Neuron (in vitro differentiated cells): ENCODE data around the gene SLC27A3.

Source experiments
- H2AFZ ChIP-seq: one replicate; pipeline ENCODE4 v1.6.1; 2013; ENCODE audit warnings: low read depth, mild to moderate bottlenecking, inconsistent platforms, low read length, moderate library complexity
- H3K27me3 ChIP-seq: one replicate; pipeline ENCODE4 v1.6.1; 2013; ENCODE audit warnings: low read length; ENCODE audit not compliant: insufficient read depth
- H3K36me3 ChIP-seq: one replicate; pipeline ENCODE4 v1.6.1; 2013; ENCODE audit warnings: low read length; ENCODE audit not compliant: insufficient read depth
- H3K4me1 ChIP-seq: one replicate; pipeline ENCODE4 v1.6.1; 2013; ENCODE audit warnings: low read length; ENCODE audit not compliant: insufficient read depth
- H3K4me3 ChIP-seq: 2 replicates; pipeline ENCODE4 v1.5.1; 2013; ENCODE audit warnings: mild to moderate bottlenecking, low read length, moderate library complexity
- H3K9me3 ChIP-seq: one replicate; pipeline ENCODE4 v1.6.1; 2013; ENCODE audit warnings: low read length

The SLC27A3 gene

GRCh38 chr1:153803470-153804056, 28.4 kb downstream of the SLC27A3 start:
- Histone ChIP-seq H3K4me1 (no peaks in the 10 kb centered on the region), H3K4me3 (no peak overlapping the region), H2AFZ (no peak overlapping the region), H3K36me3 (peaks cover 58% of the 10 kb centered on the region), H3K27me3 (no peaks in the 10 kb centered on the region), H3K9me3 (no peaks in the 10 kb centered on the region)

DNA sequence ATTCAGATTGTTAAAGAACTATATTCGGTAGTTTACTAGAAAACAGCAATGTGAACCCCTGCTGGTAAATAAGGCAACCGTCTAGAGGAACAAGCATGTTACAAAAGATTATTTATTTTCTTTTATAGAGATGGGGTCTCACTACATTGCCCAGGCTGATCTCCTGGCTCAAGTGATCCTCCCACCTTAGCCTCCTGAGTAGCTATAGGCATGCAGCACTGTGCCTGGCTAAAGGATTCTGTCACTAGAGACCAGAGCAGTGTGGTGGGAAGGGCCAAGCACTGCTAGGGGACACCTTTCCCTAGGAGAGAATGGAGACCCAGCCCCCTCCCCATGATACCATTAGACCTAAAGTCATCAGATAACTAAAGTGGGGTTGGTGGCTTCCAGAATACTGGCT, 28.9 kb downstream of the SLC27A3 start:
- Histone ChIP-seq H3K4me3 (no peak overlapping the region), H2AFZ (no peak overlapping the region), H3K4me1 (no peaks in the 10 kb centered on the region), H3K27me3 (no peaks in the 10 kb centered on the region), H3K9me3 (no peaks in the 10 kb centered on the region), H3K36me3 (peaks cover 56% of the 10 kb centered on the region)

DNA sequence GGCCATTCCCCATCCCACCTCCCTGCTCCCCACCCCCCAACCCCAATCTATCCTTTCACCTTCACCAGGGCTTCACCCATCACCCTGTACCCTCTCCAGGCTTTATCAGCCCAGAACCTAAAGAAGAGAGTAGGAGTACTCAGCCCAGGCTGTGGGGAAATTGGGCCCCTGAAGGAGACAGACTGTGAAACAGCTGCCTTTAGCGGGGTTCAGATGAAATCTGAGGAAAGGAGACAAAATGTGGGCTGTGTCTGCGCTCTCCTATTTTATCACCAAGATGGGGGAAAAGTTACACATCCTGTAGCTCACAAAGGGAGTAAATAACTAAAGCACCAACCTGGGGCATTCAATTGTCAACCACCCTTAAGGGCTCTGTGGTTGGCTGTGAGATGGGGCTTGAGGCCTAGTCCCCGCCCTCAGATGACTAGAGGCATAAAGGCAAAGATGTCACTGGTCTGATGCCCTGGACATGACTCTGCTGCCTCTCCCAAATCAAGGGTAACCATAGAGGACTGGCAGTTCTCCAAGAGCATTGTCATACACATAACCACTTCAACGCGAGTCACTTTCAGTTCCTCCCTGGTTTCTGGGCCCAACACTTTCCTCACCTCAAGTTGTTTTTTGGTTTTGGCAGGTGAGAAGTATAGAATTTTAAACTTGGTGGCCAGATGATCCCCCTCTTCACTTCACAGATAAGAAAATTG, 30.0 kb downstream of the SLC27A3 start:
- Histone ChIP-seq H3K9me3 (no peaks in the 10 kb centered on the region), H3K4me3 (no peak overlapping the region), H3K27me3 (no peaks in the 10 kb centered on the region), H3K4me1 (no peaks in the 10 kb centered on the region), H3K36me3 (peaks cover 56% of the 10 kb centered on the region), H2AFZ (no peak overlapping the region)

DNA sequence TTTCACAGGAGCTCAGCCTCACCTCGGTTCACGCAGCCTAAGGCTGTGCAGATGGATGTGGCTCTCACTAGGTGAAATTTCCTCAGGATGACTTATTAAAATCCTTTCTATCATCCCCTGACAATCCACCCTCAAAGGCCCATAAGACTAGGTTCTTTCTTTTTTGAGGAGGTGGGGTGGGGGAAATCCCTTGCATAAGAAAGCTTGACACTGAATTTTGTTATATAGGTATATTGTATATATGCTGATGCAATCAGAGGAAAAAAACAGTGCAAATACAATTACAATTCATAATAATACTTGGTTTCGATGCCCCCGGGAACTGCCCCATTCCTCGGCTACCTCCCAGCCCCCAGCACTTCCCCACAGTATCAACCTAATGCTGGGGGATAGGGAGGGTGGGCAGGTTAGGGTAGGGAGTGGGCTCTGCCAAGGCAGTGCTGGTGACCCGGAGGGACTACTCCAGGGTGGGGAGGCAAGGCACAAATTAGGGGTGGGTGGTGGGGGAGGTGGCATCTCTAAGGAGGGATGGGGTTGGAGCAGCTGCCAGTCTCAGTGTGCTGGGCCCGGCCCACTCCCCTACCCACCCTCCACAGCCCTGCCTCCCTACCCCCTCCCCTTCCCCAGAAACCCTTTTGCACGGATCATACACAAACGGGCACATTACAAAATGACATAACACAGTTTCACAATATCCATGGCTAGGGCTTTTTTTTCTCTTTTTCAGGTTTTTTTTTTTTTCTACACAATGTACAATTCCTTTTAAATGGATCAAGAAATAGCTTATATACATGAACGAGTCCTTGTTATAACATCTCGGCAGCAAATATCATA, 30.9 kb downstream of the SLC27A3 start:
- Histone ChIP-seq H3K27me3 (no peaks in the 10 kb centered on the region), H2AFZ (no peak overlapping the region), H3K9me3 (no peaks in the 10 kb centered on the region), H3K36me3 (peaks cover 50% of the 10 kb centered on the region), H3K4me1 (no peaks in the 10 kb centered on the region), H3K4me3 (no peak overlapping the region)

- Histone ChIP-seq H3K27me3 (no peaks in the 10 kb centered on the region), H2AFZ (no peak overlapping the region), H3K4me1 (no peaks in the 10 kb centered on the region), H3K9me3 (no peaks in the 10 kb centered on the region), H3K4me3 (no peak overlapping the region), H3K36me3 (peaks cover 75% of the 10 kb centered on the region)
Measured at GRCh38 chr1:153816283-153816889, 41.2 kb downstream of the SLC27A3 start.

DNA sequence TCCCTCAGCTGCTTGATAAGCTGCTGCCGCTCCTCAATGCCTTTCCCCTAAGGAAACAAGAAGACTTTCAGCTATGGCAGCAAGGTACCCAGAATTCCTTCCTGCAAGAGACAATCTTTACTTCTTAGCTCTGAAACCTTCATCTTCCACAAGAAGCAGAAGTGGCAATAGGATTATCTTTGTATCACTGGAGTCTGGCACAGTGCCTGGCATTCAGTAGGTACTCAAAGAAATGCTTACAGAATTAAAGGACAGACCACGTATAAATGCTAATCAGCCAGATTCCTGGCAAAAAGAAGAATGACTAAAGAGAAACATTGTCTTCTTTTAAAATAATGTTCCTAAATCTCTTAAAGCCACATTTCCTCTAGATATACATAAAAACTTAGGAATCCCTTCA, 43.7 kb downstream of the SLC27A3 start:
- Histone ChIP-seq H3K9me3 (no peaks in the 10 kb centered on the region), H3K36me3 (peaks cover 54% of the 10 kb centered on the region), H3K4me3 (no peak overlapping the region), H3K4me1 (no peaks in the 10 kb centered on the region), H3K27me3 (no peaks in the 10 kb centered on the region), H2AFZ (no peak overlapping the region)

DNA sequence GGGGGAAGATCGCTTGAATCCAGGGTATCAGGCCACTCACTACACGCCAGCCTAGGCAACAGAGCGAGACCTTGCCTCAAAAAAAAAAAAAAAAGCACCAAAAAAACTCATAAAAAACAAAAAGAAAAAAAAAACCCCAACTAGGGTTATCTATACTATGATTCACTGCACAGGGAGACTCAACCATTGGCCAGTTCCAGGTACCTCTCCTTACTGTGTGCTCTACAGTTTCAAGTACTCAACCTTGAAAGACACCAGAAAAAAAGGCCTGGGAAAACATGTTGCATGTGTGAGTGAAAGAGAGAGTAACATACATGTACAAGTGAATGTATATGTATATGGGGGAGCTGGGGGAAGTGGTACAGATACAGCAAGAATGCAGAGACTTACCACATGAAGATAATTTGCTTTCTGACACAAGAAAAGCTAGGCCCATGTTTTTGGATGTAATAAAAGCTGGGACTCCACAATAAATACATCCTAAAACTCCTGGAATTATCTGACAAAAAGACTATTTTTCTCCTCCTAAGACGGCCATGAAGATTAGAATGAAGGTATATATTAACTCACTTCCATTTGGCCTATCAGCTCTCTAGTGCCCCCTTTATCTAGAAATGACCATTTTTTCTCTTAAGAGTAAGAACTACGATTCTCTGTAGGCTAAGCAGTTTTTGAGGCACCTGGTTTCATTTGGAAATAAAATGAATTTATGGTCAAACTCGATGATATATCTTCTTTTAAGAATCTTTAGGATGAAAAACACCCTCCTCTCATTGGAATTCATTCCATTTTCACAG, 52.2 kb downstream of the SLC27A3 start:
- no peak overlapping the region for H3K4me3 ChIP-seq
- H3K9me3 ChIP-seq: no peaks in the 10 kb centered on the region
- H3K27me3 ChIP-seq: no peaks in the 10 kb centered on the region
- peaks cover 22% of the 10 kb centered on the region for H3K36me3 ChIP-seq
- no peaks in the 10 kb centered on the region for H3K4me1 ChIP-seq
- no peak overlapping the region for H2AFZ ChIP-seq
